HG03103 (cell line): Measurements from ENCODE around the gene LRRC8B.

ENCODE experiments used
- ATAC-seq: cut with Tn5 transposase; IDR thresholded peaks from one replicate; pipeline ENCODE4 v1.9.1; 2021; ENCODE audit warnings: low read depth; ENCODE audit not compliant: unreplicated experiment

LRRC8B gene

DNA sequence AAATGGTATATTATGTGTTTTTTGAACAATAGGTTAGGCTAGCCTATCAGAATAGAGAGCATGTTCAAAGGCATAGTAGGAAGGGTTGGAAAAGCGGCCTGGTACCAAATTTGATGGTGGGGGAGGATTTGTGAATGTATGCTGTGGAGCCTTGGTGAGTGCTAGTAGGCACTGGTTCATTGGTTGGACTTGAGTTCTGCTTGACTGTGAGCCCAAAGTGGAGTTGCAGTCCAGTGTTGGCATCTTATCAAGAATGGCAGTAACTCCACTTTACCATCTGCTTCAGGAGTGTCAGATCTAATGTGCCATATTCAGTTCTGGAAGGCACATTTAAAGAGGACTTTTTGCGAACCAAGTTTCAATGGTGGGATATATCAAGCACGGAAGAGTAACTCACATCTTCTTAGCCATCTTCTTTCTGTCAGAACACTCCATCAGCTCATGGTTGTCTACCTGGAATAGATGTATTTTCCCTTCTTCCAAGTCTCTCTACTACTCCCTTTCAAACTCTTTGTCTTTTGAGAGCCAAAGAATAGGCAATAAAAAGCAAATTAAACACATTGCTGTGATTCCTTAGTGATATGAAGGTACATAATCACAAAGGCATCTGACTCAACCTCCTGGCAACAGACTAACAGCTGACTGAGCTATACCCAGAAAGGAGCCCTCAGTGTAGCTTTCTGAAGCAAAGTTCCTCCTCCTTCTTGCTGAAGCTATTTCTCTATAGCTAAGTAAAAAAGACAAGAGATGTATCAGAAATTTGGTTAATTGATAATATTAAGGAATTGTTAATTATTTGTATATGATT lies 21.7 kb downstream of the LRRC8B start:
- ATAC-seq, result no peak

DNA sequence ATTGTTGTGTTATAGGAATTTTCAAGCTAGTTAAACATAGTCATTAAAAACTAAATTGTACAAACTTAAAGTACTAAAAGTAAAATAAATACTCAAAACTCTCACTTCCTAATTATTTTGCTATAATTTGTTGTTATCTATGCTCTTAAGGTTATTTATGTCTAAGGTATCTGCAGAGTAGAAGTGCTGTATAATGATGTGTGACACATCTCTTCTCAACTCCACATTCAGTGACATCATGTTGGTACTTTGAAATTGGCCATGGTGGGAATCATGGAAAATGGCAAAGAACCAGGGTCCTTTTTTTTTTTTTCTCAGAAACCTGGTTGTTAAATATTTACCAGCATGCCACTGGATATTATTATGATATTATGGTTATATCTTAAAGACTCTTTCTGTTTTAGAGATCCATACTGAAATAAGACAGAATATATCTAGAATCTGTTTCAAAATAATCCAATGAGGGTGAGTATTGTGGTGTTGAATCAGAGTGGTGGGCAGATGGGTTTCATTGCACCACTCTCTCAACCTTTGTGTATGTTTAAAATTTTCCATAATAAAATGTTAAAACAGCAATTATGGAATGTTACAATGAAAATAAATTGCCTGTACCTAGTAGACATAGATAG lies 22.4 kb downstream of the LRRC8B start:
- ATAC-seq, result no peak

DNA sequence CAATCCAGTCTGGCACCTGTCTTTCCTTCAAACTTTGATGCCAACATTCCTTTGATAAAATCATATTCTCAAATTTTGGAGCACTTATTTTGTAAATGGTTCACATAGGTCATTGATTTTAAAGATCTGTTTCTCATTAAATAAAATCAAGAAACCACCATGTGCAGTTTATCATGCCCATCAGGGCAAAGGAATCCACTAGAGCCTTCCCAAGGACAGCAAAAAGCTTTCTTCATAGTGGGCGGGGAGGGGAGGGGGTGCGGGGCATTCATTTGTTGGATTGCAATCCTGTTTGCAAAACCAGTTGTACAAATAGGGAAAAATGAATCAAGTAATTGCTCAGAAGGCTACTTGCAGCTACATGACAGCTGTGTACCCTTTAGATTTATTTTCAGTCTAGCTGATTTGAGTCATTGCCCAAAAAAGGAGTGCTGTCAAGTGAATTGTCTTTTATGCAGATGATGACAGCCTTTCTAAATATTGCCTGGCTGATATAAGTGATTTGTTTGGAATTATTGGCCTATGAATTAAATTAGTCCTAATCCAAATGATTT lies 23.0 kb downstream of the LRRC8B start:
- ATAC-seq, result no peak

DNA sequence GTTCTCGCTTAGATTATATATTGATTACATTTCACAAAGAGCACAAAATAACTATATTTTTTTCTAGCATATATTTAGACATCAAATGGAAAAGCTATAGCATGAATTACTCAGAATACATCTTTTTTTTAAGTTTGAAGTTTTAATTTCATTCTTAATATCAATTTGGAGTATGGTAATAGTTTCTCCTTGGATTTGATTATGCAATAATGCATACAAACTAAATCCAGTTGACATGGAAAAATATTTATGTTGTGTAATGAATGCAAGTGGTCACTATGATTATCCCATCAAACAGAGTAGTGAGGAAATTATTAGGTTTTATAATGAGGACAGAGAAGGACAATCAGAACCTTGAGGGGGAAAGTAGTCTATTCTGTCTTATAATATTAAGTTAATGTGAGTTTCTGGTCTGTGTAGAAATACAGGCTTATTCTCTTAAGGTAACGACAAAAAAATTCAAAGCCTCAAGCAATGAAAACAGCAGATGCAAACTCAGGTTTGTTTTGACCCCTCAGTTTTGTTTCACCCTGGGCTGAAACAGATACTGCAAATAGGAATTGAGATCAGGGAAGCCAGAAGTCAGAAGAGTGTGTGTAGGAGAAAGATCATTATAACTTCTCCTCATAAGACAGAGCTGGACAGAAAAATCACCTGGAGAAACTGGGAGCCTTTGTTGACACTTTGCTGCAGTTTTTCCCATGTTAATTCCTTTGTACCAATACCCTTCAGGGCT lies 23.7 kb downstream of the LRRC8B start:
- ATAC-seq, result no peak

DNA sequence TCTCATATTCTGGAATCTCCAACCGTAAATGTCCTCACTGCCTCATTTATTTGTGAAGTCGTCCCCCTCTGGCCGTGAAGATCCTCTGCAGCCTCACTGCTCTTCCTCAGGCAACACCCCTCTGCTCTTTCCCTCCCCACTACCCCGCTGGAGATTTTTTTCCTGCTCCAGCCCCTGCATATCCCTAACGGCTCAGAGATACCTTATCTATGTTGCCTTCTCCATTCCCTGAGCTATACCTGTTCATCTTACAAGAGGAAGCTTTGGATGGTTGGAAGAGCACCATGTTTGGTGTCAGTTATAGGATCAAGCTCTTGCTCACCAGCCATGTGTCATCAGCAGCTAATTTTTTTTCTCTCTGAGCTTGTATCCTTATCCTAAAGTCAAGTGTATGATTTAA lies 26.4 kb downstream of the LRRC8B start:
- ATAC-seq, result no peak

DNA sequence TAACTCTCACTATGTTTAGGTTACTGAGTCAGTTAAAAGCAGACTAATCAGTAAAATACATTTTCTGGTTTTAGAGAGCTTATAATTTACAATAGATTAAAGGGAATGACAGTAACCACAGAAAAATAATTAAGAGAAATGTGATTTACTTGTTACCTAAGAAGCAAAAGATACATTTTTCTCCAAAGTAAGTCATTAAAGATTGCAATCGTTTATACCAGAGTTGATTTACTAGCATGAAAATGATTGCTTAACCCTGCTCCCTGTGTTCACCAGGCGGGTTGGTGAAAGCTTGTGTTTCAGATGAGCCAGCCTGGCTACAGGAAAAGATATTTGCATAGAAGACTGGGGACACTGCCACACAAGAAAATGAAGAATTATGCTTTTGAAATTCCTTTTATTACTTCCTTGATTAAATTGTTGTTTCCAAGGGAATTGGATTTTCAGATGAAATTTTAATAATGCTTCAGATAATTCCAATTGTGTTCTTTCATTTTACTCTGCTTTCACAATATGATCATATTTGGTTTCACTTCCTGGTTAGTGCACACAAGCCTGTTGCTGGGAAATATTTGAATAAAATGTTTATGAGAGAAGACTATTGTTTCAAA lies 27.9 kb downstream of the LRRC8B start:
- ATAC-seq, result peak; percentile 78

DNA sequence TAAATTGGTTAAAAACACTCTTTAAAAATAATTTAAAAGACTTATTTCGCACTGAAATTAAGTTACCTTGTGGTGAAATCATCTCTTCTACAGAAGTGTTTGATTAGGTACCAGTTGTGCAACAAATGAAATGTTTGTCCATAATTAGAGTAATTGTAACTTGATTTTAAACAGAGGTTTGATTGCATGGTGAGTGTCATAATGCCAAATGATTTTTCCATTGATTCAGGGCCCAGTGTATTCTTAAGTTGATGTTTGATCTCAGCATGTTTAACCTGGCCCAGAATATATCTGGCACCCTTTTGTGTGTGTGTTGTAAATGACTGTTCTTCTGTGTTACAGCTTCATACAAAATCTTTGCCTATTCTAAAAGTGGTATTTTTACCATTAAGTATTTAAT lies 28.5 kb downstream of the LRRC8B start:
- ATAC-seq, result no peak

- no peak for ATAC-seq
Measured at GRCh38 chr1:89555550-89555949, 30.9 kb downstream of the LRRC8B start.

GRCh38 chr1:89556726-89557444 lies 32.3 kb downstream of the LRRC8B start:
- no peak for ATAC-seq

DNA sequence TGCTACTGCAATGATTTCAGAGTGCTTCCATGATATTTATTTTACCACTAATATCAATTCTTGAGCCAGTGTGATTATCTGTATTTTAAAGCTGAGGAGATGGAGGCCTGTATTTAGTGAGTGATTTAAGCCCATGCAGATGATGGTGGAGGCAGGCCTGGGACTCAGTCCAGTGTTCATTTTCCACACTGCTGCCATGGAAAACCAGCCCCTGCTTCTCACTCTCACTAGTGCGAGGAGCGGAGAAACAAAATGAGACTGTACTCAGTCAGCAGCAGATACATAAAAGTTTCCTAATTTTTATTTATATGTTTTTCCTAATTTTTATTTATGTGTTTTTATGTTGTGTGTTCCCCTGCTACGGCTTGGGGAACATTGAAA lies 32.8 kb downstream of the LRRC8B start:
- ATAC-seq, result no peak

GRCh38 chr1:89557956-89558355 lies 33.3 kb downstream of the LRRC8B start:
- ATAC-seq, result no peak

DNA sequence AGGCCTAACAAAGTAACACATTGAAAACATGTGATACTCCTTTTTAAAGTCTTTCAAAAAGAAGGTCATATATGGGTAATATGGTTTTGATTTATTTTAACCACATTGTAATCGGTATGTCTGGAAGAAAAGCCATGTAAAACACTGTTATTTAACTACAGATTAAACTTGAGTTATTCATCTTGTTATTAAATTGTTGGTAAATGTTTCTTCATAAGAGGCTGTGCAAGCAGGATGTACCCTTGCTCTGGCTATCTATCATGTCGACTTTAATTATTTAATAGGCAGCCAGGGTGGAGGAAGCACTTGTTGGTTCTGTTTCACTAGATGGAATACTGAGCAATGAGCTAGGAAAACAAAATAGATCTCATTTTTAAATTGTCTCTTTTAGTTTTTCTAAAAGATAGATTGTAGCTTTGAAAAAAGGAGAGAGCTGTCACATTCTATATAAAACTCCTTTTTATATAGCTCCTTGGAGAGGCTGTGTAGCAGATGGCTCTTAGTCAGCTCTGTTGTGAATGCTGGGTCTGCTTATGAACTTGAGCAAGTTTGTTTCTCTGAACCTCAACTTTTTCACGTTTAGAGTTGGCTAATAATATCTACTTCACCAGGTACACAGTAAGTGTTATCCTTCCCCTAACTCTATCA lies 39.5 kb downstream of the LRRC8B start:
- ATAC-seq, result no peak

- ATAC-seq, result no peak
Measured at GRCh38 chr1:89565521-89565920, 40.9 kb downstream of the LRRC8B start.

- no peak for ATAC-seq
Measured at GRCh38 chr1:89566761-89567174, 42.1 kb downstream of the LRRC8B start.

DNA sequence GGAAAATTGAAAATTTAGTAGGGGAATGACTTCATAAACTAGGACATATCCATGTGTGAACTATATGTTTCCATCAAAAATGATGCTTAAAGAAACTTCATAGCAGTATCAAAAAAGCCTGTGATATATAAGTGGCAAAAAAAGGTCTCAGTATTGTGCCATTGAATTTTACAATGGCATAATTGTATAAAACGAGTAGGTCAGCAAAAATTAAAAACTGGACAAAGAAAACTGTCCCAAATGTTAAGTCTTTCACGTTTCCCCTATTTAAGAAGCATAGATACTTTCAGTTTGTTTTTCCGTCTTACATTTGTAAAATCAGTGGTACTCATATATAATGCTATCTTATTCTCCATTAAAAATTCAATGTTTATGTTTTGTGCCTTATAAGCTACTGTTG lies 43.2 kb downstream of the LRRC8B start:
- ATAC-seq, result no peak

DNA sequence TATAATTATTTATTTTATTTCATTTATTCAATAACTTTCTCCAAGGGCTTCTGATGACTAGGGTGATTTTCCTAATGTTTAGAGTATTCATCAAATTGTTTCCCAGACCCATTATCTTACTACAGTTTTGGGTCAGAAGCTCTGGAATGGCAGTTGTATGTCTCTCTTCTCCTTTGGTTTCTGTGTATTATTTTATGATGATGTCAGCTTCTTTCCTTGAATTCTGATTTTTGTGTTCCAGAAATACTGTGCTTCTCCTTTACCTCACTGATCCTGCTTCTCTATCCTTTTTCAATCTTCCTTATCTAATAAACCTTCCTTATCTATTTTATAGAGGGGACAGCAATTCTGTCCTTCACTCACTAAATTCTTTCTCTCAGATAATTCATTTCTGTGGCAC lies 48.8 kb downstream of the LRRC8B start:
- no peak for ATAC-seq

- no peak for ATAC-seq
Measured at GRCh38 chr1:89574621-89575020, 50.0 kb downstream of the LRRC8B start.

DNA sequence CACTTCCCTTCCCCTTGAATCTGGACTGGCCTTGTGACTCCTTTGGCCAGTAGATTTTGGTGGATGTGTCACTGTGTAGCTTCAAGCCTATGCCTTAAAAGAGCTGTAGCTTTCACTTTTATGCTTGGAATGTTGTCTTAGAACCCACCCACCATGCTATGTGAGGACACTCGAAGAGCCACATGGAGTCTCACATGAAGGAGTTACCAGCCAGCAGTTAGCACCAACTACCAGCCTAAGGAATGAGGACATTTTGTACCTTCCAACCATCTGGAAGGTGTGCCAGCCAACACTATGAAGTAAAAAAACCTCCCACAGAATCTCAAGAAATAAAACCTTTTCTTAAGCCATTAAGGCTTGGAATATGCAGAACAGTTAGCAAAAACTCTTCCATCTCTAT lies 50.6 kb downstream of the LRRC8B start:
- no peak for ATAC-seq

DNA sequence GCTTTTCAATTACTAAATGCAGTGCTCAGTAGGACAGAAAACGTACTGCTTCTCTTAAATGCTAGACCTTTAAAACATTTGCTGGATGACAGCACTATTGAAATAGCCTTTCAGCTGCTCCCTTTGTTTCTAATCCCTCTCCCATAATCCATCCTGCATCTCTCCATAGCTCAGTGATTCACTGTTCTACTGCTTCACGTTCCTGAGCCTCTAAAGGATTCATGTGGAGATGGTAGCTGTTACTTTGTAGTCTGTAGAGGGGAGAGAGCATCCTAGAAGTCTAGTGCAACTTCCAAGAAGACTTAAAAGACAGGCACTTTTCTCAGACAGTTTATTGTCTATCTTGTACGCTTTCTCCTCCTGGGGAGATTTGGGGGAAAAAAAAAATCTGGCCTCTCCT lies 51.4 kb downstream of the LRRC8B start:
- ATAC-seq, result no peak

- ATAC-seq, result no peak
Measured at GRCh38 chr1:89578151-89578550, 53.5 kb downstream of the LRRC8B start.
